Motor neuron (in vitro differentiated cells): ENCODE data around the gene TFF3. TPM values are rescaled to one million over a fixed set of nuclear protein-coding genes. Genes with fewer than 3 reads are reported as not detected.
"Not testable (repeated sequence)": the region's sequence is repeated elsewhere in the genome, so short reads cannot be mapped to it uniquely, and the experiment has no call there.

Source experiments
- ATAC-seq, 8 experiments: fragments of 200-7000 bp; cut with Tn5 transposase; replicated peaks in 6 of 8; 2 replicates each; pipeline ENCODE4 v1.8.0; 2021; ENCODE audit warnings: mild to moderate bottlenecking in 8 of 8, moderate library complexity in 8 of 8
- H3K27ac ChIP-seq, 2 donors: fragments of 250-450 bp; sonication (Bioruptor Pico); 2 replicates each; pipeline ENCODE4 v1.9.0; 2021; ENCODE audit warnings: antibody characterized with exemption in 2 of 2, mild to moderate bottlenecking in 2 of 2, moderate library complexity in 1 of 2
- H3K4me1 ChIP-seq, 2 donors: fragments of 250-450 bp; sonication (Bioruptor Pico); replicated peaks in 1 of 2; 2 replicates each; pipeline ENCODE4 v1.6.1; 2021; ENCODE audit warnings: antibody characterized with exemption in 2 of 2, mild to moderate bottlenecking in 2 of 2, moderate library complexity in 1 of 2
- H3K4me3 ChIP-seq, 5 donors: fragments of 250-450 bp; sonication (Bioruptor Pico); 2 replicates each; pipeline ENCODE4 v1.9.0; 2021; ENCODE audit warnings: antibody characterized with exemption in 5 of 5, mild to moderate bottlenecking in 5 of 5, moderate library complexity in 4 of 5
- WGBS, 10 experiments: fragments of 450-650 bp; shearing (Covaris generic); methylation state at CpG; one replicate each; pipeline ENCODE4 v1.0.0; 2022; 5-methylcytosine and 5-hydroxymethylcytosine counted together
- in situ Hi-C, 9 experiments: fragments of 400-800 bp; cut with MboI; loops; one replicate each; pipeline ENCODE4 v1.15.0; 2021; ENCODE audit warnings: low sequenced_read_pairs in 9 of 9, low pct_unique_long_range_greater_than_20kb in 2 of 9; ENCODE audit not compliant: unreplicated experiment in 9 of 9
- total RNA-seq, 8 experiments: library from RNA; unstranded; fragments of 300-600 nt; gene quantifications; 2 replicates each; pipeline versions ENCODE4 v1.2.3 to v1.2.4, GENCODE V29; 2022

TFF3 gene
- total RNA-seq, 8 experiments from 2014 or later = 0.11 to 143 (median 0.63) TPM; not detected in 2

- Histone ChIP-seq H3K4me1 (no peaks in the 10 kb centered on the region), H3K4me3 (no peak overlapping the region), H3K27ac (no peak overlapping the region)
- ATAC-seq = peak in 1 of 8 experiments; percentile 49
- WGBS, 10 experiments = 17 to 60% (median 35%) methylated on average over 2 to 5 of the region's 6 CpGs; no CpG with 5 or more reads in 5 of the 10 experiments
- in situ Hi-C loops = no loop called here
These were observed 17.0 kb downstream of the TFF3 start for GRCh38 chr21:42298237-42298636.

- in situ Hi-C loops = no loop called here
- WGBS, 10 experiments = 37 to 100% (median 74%) methylated on average over 2 to 8 of the region's 9 CpGs; no CpG with 5 or more reads in 4 of the 10 experiments
- ATAC-seq = no peak
These were observed 17.8 kb downstream of the TFF3 start for GRCh38 chr21:42297377-42297776.

GRCh38 chr21:42296501-42296900, 18.7 kb downstream of the TFF3 start:
- no peak for ATAC-seq
- Histone ChIP-seq H3K4me1 (no peaks in the 10 kb centered on the region), H3K4me3 (no peak overlapping the region), H3K27ac (no peak overlapping the region)
- 20 to 100% (median 64%) methylated on average over 1 to 7 of the region's 7 CpGs; no CpG with 5 or more reads in 2 of the 10 experiments for WGBS, 10 experiments
- in situ Hi-C loops = no loop called here

More at GRCh38 chr21:42297377-42297776, 17.8 kb downstream of the TFF3 start:
- H3K4me3 ChIP-seq = no peak overlapping the region
- no peak overlapping the region for H3K27ac ChIP-seq
- H3K4me1 ChIP-seq = no peaks in the 10 kb centered on the region

GRCh38 chr21:42295845-42296244, 19.4 kb downstream of the TFF3 start:
- 15 to 92% (median 79%) methylated on average over 1 to 14 of the region's 15 CpGs for WGBS, 10 experiments
- no peak for ATAC-seq
- no peak overlapping the region for H3K27ac ChIP-seq
- H3K4me1 ChIP-seq = no peaks in the 10 kb centered on the region
- no peak overlapping the region for H3K4me3 ChIP-seq
- in situ Hi-C loops = no loop called here

- no peak for ATAC-seq
- no peaks in the 10 kb centered on the region for H3K4me1 ChIP-seq
- H3K4me3 ChIP-seq = no peak overlapping the region
- in situ Hi-C loops = no loop called here
- WGBS, 10 experiments = 83 to 100% (median 90%) methylated on average over 1 to 6 of the region's 22 CpGs; no CpG with 5 or more reads in 6 of the 10 experiments
- no peak overlapping the region for H3K27ac ChIP-seq
These were observed 20.8 kb downstream of the TFF3 start for GRCh38 chr21:42294273-42294880.

GRCh38 chr21:42293649-42294272, 21.4 kb downstream of the TFF3 start:
- H3K4me3 ChIP-seq = no peak overlapping the region
- no peak overlapping the region for H3K27ac ChIP-seq
- WGBS, 10 experiments = 50 to 89% (median 65%) methylated on average over 1 to 2 of the region's 17 CpGs; no CpG with 5 or more reads in 6 of the 10 experiments
- in situ Hi-C loops = no loop called here
- H3K4me1 ChIP-seq = no peaks in the 10 kb centered on the region
- no peak for ATAC-seq

- H3K27ac ChIP-seq, H3K4me1 ChIP-seq, H3K4me3 ChIP-seq, ATAC-seq, in situ Hi-C loops: not testable (repeated sequence)
- 80 to 89% (median 82%) methylated on average over 1 to 2 of the region's 4 CpGs; no CpG with 5 or more reads in 7 of the 10 experiments for WGBS, 10 experiments
These were observed 22.6 kb downstream of the TFF3 start for GRCh38 chr21:42292563-42293142.

GRCh38 chr21:42291751-42292562, 23.3 kb downstream of the TFF3 start:
- Histone ChIP-seq H3K4me3 (no peak overlapping the region), H3K4me1 (no peaks in the 10 kb centered on the region), H3K27ac (no peak overlapping the region)
- 78 to 91% methylated on average over 4 to 5 of the region's 22 CpGs; no CpG with 5 or more reads in 8 of the 10 experiments for WGBS, 10 experiments
- in situ Hi-C loops = no loop called here
- peak in 2 of 8 experiments; percentile 8 to 23 for ATAC-seq

GRCh38 chr21:42291003-42291750, 24.0 kb downstream of the TFF3 start:
- peak in 1 of 8 experiments; percentile 16 for ATAC-seq
- Histone ChIP-seq H3K4me3 (no peak overlapping the region), H3K4me1 (no peaks in the 10 kb centered on the region), H3K27ac (no peak overlapping the region)
- 90 to 95% (median 91%) methylated on average over 2 to 24 of the region's 35 CpGs; no CpG with 5 or more reads in 6 of the 10 experiments for WGBS, 10 experiments
- in situ Hi-C loops = no loop called here

- H3K27ac ChIP-seq = no peak overlapping the region
- peak in 2 of 8 experiments; percentile 21 to 97 for ATAC-seq
- H3K4me3 ChIP-seq = no peak overlapping the region
- WGBS, 10 experiments = 0 to 100% (median 30%) methylated on average over 1 to 2 of the region's 3 CpGs; no CpG with 5 or more reads in 1 of the 10 experiments
- H3K4me1 ChIP-seq = no peaks in the 10 kb centered on the region
- in situ Hi-C loops = no loop called here
These were observed 24.7 kb downstream of the TFF3 start for GRCh38 chr21:42290505-42290904.

- in situ Hi-C loops = no loop called here
- no peak for ATAC-seq
These were observed 25.3 kb downstream of the TFF3 start for GRCh38 chr21:42289926-42290325.

GRCh38 chr21:42288962-42289361, 26.2 kb downstream of the TFF3 start:
- in situ Hi-C loops = no loop called here
- Histone ChIP-seq H3K27ac (no peak overlapping the region), H3K4me3 (no peak overlapping the region), H3K4me1 (no peaks in the 10 kb centered on the region)
- 0 to 100% (median 90%) methylated on average over 1 to 5 of the region's 5 CpGs; no CpG with 5 or more reads in 2 of the 10 experiments for WGBS, 10 experiments
- ATAC-seq = no peak

More at GRCh38 chr21:42289926-42290325, 25.3 kb downstream of the TFF3 start:
- Histone ChIP-seq H3K4me3 (no peak overlapping the region), H3K4me1 (no peaks in the 10 kb centered on the region), H3K27ac (no peak overlapping the region)
- 64 to 96% (median 90%) methylated on average over 2 to 12 of the region's 18 CpGs; no CpG with 5 or more reads in 1 of the 10 experiments for WGBS, 10 experiments
